ENCODE data around the gene RCBTB2. TPM values are rescaled to one million over a fixed set of nuclear protein-coding genes. Genes with fewer than 3 reads are reported as not detected.
A peak's percentile ranks its signal among the peaks of the same experiment; 100 is the strongest.

RCBTB2 gene
- total RNA-seq, 4 donors from 2014 or later, result 7.0 to 10.6 (median 8.5) TPM

DNA sequence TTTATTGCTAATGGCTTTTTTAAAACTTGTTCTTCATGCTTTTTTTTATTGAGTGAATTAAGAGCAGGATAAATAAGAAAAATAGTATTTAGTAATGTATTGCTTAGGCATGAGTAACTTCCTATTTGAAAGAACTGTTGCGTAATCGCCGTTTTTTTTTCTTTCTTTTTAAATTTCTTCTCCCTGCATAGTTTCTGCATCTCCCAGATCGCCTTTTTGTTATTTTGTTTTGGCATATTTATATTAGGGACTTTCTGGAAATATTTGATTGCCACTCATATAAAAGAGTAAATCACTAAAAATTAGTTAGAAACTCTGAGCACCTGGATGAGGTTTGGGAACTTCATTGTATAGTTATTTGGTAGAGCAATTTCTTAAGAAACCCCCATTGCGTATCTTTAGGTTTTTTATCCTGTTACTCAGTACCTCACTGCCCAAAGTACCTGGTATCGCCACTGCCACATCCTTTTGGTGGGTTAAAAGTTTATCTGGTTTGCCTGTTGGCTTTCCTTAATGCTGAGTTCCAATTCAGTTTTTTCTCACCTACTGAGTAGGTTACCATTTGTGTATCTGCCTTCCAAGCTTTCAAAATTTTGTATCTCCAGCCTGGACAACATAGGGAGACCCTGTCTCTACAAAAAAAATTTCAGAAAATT lies 83.8 kb downstream of the RCBTB2 start:
- Histone ChIP-seq H3K27me3 (no peaks in the 10 kb centered on the region), H3K36me3 (peaks cover 0 to 22% (median 0%) of the 10 kb centered on the region in 3 donors), H3K4me1 (peaks cover 0 to 17% (median 0%) of the 10 kb centered on the region in 4 donors), H3K9me3 (peaks cover 0 to 24% (median 8%) of the 10 kb centered on the region in 4 donors), H3K27ac (peak overlapping the region in 2 of 4 donors; percentile 18 to 57), H3K4me3 (no peak overlapping the region)
- no peak for DNase-seq (ENCODE audit: low spot score in 2 of 2)
- no peak for TF ChIP-seq POLR2A (IDR thresholded peaks at IDR 0.05)
- no peak for TF ChIP-seq EP300 (IDR thresholded peaks at IDR 0.05)
- TF ChIP-seq, protein P1, sequence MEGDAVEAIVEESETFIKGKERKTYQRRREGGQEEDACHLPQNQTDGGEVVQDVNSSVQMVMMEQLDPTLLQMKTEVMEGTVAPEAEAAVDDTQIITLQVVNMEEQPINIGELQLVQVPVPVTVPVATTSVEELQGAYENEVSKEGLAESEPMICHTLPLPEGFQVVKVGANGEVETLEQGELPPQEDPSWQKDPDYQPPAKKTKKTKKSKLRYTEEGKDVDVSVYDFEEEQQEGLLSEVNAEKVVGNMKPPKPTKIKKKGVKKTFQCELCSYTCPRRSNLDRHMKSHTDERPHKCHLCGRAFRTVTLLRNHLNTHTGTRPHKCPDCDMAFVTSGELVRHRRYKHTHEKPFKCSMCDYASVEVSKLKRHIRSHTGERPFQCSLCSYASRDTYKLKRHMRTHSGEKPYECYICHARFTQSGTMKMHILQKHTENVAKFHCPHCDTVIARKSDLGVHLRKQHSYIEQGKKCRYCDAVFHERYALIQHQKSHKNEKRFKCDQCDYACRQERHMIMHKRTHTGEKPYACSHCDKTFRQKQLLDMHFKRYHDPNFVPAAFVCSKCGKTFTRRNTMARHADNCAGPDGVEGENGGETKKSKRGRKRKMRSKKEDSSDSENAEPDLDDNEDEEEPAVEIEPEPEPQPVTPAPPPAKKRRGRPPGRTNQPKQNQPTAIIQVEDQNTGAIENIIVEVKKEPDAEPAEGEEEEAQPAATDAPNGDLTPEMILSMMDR (IDR thresholded peaks at IDR 0.05), result no peak
- 58 to 63% methylated on average over 6 of the region's 6 CpGs for WGBS, 2 donors

DNA sequence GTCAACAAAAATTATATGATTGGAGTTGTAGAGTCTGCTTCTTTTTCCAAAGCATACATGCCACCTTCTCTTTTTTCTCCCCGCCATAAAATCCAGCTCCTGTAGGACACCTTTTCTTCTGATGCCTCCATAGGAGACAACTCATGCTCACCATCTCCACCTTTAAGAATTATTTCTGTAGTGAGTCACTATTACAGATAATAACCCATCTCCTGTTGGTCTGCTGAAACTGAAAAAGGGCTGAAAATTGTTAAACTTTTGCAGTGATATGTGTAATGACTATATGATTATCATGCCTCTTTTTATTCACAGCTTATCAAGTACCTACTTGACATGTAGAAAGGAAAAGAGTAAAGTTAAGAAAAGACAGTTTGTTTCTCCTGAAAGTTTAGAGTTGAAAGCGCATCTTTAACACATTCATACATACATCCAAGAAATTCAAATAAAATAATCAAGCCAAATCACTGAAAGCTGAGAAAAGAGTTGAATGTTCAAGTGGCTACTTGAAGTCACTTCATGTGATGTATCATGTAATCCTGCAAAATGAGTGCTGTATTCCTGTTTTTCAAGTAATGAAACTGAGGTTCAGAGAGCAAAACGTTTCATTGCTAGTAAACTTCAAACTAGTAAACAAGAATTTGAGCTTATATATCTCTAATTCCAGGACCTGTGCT lies 84.5 kb downstream of the RCBTB2 start:
- H3K4me3 ChIP-seq, result no peak overlapping the region
- H3K27me3 ChIP-seq, result no peaks in the 10 kb centered on the region
- TF ChIP-seq EP300 (IDR thresholded peaks at IDR 0.05) (no peak), POLR2A (IDR thresholded peaks at IDR 0.05) (no peak)
- TF ChIP-seq, protein P1 (IDR thresholded peaks at IDR 0.05), result no peak
- WGBS, 2 donors, result 77 to 82% methylated on average over 3 of the region's 3 CpGs
- peak overlapping the region in 2 of 4 donors; percentile 18 to 57 for H3K27ac ChIP-seq
- peaks cover 0 to 16% (median 0%) of the 10 kb centered on the region in 3 donors for H3K36me3 ChIP-seq
- no peak for DNase-seq (ENCODE audit: low spot score in 2 of 2)
- peaks cover 0 to 21% (median 0%) of the 10 kb centered on the region in 4 donors for H3K4me1 ChIP-seq
- H3K9me3 ChIP-seq, result peaks cover 0 to 24% (median 8%) of the 10 kb centered on the region in 4 donors

DNA sequence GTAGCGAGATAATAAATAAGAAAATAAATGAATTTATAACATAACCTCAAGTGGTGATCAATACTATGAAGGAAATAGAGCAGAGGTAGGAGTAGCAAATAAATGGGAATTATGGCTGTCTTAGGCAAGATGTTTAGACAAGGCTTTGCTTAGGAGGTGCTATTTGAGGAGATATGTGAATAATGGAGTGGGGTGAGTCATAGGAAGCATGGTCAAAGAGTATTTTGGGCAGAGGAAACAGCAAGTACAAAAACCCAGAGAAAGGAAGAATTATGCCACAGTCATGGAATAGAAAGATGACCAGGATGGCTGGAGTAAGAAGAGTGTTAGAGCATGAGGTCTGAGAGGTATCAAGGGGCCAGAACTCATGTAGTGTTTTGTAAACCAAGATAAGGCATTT lies 86.4 kb downstream of the RCBTB2 start:
- H3K4me3 ChIP-seq, result no peak overlapping the region
- 98% methylated on average over 1 of the region's 1 CpG for WGBS, 2 donors
- H3K4me1 ChIP-seq, result peaks cover 0 to 32% (median 0%) of the 10 kb centered on the region in 4 donors
- TF ChIP-seq, protein P1 (IDR thresholded peaks at IDR 0.05), result no peak
- TF ChIP-seq POLR2A (IDR thresholded peaks at IDR 0.05), result no peak
- peak in 1 of 2 donors; percentile 40 for TF ChIP-seq EP300 (IDR thresholded peaks at IDR 0.05)
- H3K27me3 ChIP-seq, result no peaks in the 10 kb centered on the region
- DNase-seq (ENCODE audit: low spot score in 2 of 2), result no peak
- peaks cover 0 to 20% (median 8%) of the 10 kb centered on the region in 4 donors for H3K9me3 ChIP-seq
- peak overlapping the region in 2 of 4 donors; percentile 26 to 50 for H3K27ac ChIP-seq
- H3K36me3 ChIP-seq, result peaks cover 0 to 11% (median 0%) of the 10 kb centered on the region in 3 donors

DNA sequence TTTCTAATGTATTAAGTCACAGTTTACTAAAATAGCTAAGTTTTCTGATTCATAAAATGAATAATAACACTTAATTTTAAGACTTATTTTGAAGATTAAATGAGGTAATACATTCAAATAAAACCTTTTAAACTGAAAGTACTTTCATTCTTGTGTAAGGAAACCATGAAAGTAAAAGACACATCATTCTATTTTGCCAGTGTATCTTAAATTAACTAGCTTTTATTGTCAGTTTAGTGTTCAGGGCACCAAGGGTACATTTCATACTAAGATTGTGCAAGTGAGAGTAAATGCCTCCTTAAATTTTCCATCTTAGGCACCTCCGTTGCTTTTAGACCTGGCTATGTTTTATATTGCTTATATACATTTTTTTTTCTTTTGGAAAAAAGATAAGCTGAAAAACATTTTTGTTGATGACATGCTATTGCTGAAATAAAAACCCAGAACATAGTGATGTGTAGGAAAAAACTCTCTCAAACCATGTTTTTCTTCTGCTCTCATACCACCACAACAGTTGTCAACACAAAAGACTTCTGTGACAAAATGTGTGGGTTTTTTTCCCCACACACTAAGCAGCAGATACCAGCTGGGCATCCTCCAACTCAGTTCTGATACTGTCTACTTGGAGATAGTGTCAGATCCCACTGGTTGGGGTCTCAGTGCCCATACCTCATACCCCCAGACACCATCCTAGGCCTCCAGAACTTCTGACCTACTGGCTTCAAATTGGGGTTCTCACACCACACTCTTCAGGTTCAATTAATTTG lies 89.3 kb downstream of the RCBTB2 start:
- no peaks in the 10 kb centered on the region for H3K36me3 ChIP-seq
- H3K4me3 ChIP-seq, result no peak overlapping the region
- H3K4me1 ChIP-seq, result peaks cover 0 to 33% (median 0%) of the 10 kb centered on the region in 4 donors
- DNase-seq (ENCODE audit: low spot score in 2 of 2), result no peak
- no peaks in the 10 kb centered on the region for H3K9me3 ChIP-seq
- no peak for TF ChIP-seq POLR2A (IDR thresholded peaks at IDR 0.05)
- TF ChIP-seq EP300 (IDR thresholded peaks at IDR 0.05), result no peak
- TF ChIP-seq, protein P1 (IDR thresholded peaks at IDR 0.05), result no peak
- WGBS, 2 donors, result 52 to 55% methylated on average over 1 of the region's 1 CpG
- no peaks in the 10 kb centered on the region for H3K27me3 ChIP-seq
- H3K27ac ChIP-seq, result no peak overlapping the region

Other genes starting within 250 kb of the RCBTB2 start
- gene RB1, start 229.3 kb downstream of the RCBTB2 start, total RNA-seq, result 10 to 100 TPM; 31.0 to 59.7 (median 45.1) TPM
- gene LPAR6, start 120.0 kb downstream of the RCBTB2 start, total RNA-seq, result 10 to 100 TPM; 19.9 to 28.6 (median 23.6) TPM
- gene CYSLTR2, start 120.8 kb upstream of the RCBTB2 start, total RNA-seq, result under 1 TPM in 1 of 4 donors, not detected in 3; 0.22 TPM